GM13976 (cell line): ENCODE measurements around the gene PPP1R3G.

Experiments
- DNase-seq: peaks from one replicate; pipeline ENCODE4 v3.0.0; 2012; ENCODE audit warnings: low spot score
- in situ Hi-C: fragments of 300-500 bp; cut with MboI; formaldehyde crosslinking; loops from one replicate; pipeline ENCODE4 v1.12.0; 2022; ENCODE audit warnings: low sequenced_read_pairs, mixed read lengths, inconsistent platforms; ENCODE audit not compliant: unreplicated experiment
- TF ChIP-seq, protein P1 (sequence below): IDR thresholded peaks from 2 replicates; pipeline ENCODE4 v1.5.1; 2012; ENCODE audit warnings: borderline replicate concordance, mild to moderate bottlenecking; ENCODE audit not compliant: insufficient read depth; ENCODE audit errors: extremely low read depth, missing control alignments, control extremely low read depth

Gene PPP1R3G

GRCh38 chr6:5124526-5124925, 39.4 kb downstream of the PPP1R3G start:
- in situ Hi-C loops = no loop called here
- no peak for DNase-seq
- TF ChIP-seq, protein P1, sequence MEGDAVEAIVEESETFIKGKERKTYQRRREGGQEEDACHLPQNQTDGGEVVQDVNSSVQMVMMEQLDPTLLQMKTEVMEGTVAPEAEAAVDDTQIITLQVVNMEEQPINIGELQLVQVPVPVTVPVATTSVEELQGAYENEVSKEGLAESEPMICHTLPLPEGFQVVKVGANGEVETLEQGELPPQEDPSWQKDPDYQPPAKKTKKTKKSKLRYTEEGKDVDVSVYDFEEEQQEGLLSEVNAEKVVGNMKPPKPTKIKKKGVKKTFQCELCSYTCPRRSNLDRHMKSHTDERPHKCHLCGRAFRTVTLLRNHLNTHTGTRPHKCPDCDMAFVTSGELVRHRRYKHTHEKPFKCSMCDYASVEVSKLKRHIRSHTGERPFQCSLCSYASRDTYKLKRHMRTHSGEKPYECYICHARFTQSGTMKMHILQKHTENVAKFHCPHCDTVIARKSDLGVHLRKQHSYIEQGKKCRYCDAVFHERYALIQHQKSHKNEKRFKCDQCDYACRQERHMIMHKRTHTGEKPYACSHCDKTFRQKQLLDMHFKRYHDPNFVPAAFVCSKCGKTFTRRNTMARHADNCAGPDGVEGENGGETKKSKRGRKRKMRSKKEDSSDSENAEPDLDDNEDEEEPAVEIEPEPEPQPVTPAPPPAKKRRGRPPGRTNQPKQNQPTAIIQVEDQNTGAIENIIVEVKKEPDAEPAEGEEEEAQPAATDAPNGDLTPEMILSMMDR = no peak

- in situ Hi-C loops = no loop called here
Measured at GRCh38 chr6:5125152-5126006, 40.2 kb downstream of the PPP1R3G start.

DNA sequence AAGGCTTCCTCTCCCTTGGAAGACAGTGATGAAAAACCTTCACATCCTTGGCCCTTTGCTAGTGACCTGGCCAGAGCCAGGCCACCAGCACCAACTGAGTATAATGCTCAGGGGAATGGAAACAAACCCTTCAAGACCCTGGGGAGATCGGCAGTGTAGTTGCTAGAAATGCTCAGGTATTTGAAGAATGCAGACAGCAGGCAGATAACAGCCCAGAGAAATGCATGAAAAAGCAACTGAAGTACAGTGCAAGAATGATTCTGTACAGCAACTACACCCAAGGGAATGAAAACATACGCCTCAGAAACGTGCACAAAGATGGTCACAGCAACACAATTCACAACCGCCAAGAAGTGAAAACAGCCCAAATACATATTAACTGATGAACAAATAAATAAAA, 41.1 kb downstream of the PPP1R3G start:
- in situ Hi-C loops = no loop called here
- TF ChIP-seq, protein P1 = no peak
- no peak for DNase-seq

More at GRCh38 chr6:5125152-5126006, 40.2 kb downstream of the PPP1R3G start:
- DNase-seq = no peak
- TF ChIP-seq, protein P1 = no peak

- in situ Hi-C loops = no loop called here
- DNase-seq = no peak
- TF ChIP-seq, protein P1 = no peak
Measured at GRCh38 chr6:5127106-5127687, 42.1 kb downstream of the PPP1R3G start.

DNA sequence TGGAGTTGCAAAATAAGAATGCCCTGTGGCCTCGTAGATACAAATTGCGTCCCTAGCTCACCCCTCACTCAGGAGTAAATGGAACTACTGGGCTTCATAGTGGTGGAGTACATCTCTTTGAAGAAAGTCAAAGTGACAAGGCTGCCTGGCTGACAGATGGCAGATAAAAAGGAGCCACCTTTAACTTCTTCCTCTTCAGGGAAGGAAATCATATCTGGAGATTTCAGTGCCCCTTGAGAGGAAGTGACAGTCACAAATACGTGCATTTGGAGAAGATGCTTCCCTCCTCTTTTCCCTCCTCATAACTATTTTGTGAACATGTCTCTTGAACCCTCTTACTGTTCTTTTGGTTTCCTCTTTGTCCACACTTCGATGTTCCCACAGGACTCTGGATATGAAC, 43.2 kb downstream of the PPP1R3G start:
- in situ Hi-C loops = no loop called here
- TF ChIP-seq, protein P1 = no peak
- no peak for DNase-seq

DNA sequence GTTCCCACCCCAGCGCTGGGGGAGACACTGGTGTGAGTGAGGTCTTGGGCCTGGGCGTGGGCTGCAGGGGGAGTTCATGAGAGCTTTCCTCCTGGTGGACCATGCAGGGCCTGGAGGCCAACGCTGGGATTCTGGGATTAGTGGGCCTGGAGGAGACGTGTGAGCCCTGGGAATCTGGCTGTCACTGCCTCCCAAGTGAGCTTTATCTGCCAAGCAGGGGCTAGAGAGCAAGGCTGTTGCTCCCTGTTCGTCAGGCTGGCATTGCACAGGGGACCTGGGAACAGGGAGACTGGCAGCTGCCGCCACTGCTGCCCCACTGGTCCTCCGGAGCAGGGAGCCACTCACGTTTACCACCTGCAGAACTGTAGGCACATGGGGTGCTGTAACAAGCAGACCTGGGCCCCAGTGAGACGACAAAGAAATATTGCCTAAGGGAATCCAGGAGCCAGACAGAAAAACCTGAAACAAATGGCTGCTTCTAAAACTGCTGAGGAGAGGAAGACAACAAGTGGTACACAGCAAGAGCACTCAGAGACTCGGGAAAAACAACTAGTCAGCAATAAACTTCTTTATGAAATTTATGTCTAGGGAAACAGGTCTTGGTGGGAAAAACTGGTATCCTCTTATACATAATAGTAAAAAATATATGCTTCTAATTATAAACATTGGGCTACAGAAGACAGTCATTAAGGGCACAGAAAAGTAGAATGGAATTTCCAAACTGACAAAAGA, 45.2 kb downstream of the PPP1R3G start:
- DNase-seq = no peak
- in situ Hi-C loops = no loop called here
- TF ChIP-seq, protein P1 = no peak
